HG02623 (cell line): ENCODE measurements around the gene EYA2.
"Not testable (repeated sequence)": the region's sequence is repeated elsewhere in the genome, so short reads cannot be mapped to it uniquely, and the experiment has no call there.

Source experiments
- ATAC-seq: cut with Tn5 transposase; IDR thresholded peaks from one replicate; pipeline ENCODE4 v1.9.1; 2021; ENCODE audit warnings: moderate library complexity; ENCODE audit not compliant: unreplicated experiment

The EYA2 gene

DNA sequence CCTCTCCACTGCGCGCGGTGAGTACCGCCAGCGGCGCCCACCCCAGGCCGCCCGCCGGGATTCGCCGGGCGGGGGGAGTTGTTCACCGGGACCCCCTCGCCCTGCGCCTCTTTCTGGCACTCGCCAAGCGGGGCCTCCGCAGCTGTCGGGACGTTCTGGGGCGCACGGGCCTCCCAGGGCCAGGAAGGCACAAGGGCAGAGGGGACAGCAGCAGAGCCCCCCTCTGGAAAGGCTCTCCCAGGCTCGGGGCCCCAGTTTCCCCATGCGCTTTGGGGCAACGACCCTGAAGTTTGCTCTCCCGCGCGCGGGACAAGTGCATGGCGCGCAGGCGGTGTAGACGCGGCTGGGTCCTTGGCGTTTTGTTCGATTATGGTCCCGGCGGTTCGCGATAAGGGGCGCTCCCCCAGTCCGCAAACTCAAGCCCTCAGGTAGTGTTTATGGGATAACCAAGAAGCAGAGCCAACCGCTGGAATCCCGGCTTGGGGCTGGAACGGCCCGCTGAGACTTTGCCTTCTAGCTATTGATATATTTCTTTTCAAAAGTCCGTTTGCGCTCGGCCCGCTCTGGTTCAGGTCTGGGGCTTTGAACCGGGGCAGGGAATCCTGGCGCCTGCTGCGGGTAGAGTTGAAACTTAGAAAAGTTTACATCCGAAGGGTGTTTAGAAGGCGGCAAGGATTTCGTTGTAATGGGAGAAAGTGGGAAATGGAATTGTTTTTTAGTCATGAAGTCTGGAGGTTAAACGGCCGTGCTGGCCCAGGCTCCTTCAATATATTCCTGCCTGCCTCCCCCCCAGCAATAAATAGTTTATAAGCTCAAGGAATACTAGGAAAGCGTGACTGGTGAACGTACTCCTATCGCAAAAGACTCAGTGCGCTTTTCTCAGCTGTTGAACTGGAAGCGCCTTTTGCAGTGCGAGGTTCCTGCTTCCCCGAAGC is 595 bp downstream of the EYA2 start:
- no peak for ATAC-seq

DNA sequence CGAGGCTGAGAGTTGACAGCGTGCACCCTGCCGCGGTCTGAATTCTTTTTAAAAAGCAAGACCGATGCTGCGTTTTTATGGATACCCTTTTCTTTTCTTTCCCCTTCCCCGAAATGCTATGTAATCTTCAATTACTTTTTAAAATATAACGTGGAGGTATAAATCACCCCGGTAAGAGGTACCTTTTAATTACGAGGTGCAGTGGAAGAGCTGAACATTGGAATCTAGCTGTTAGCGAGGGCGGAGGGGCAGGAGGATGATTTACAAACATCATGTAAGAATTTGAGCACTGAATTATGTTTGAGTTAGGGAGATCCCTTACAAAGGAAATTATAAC is 1.2 kb downstream of the EYA2 start:
- ATAC-seq = no peak

DNA sequence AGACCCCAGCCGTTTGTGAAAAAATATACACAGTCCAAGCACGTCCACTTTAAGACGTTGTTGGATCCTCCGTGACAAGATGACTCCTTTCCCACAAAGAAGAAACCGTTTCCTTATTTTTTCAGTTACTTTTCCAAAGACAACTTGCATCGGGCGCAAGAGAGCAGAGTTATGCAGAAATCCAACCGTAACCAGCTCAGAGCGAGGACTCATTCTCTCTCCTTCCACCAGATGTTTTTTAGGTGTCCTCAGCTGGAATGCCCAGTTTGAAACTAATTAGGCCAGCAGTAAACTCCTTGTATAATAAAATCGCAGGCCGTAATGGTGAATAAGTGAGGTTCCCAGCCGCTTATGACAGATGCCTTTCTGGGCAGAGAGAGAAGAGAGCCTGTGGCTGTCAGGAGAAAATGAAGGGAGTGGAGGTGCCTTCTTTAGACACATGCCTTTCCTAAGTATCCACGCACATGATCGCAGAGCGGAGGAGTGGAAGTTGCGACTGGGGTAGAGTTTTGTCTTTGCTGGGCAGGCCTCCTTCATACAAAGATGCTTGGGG is 2.8 kb downstream of the EYA2 start:
- no peak for ATAC-seq

DNA sequence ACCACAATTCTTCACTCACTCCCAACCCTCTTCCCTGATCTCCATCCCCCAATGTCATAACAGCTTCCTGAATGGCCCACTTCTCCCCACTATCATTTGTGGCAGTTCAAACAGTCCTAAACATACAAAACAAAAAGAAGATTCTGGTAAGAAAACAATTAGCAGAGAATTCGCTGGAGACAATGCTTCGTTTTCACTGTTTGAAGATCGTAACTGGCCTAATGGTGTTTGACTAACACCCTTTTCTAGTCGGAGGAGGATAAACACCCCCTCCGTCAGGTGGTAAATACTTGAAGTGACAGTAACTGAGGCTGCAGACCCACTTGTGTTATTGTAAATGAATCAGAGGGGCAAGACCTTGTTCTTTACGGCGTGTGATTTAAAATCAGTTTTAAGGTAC is 3.8 kb downstream of the EYA2 start:
- ATAC-seq = no peak

GRCh38 chr20:46899621-46900020 is 5.0 kb downstream of the EYA2 start:
- ATAC-seq = no peak

DNA sequence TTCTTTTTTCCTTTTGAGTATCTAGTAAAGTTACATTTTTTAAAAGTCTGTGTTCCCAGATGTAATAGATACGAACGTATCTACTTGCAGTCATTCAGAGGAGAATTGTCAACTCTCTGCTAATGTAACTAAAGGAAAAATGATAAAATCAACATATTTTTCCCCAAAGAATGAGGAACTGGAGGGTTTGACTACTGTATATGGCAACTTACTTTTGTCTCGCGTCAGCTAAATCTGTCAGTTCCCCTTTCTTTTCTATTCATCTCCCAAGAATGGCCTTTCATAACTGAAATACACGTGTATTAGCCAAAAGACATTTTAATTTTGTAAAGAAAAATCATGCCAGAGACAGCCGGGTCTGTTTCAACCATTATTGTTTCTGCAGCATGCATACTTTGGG is 5.4 kb downstream of the EYA2 start:
- ATAC-seq = no peak

DNA sequence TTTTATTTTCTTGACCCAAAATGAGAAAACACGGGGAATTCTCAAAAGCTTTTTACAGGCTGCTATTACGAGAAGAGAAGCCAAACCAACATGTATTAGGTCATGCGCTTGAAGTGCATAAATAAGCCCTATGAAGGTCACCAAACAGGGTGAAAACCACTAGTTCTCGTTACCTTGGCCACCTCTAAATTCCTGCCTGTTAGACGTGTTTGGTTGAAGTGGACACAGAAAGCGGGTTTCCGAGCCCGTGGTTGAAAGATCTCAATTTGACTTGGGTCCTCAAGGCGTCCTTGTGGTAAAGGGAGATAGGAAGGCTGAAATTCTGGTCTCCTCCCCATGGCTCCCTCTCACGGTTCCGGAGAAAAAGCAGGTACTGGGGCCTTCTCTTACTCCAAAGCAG is 6.2 kb downstream of the EYA2 start:
- ATAC-seq = no peak

- no peak for ATAC-seq
Measured at GRCh38 chr20:46901638-46902037, 7.0 kb downstream of the EYA2 start.

DNA sequence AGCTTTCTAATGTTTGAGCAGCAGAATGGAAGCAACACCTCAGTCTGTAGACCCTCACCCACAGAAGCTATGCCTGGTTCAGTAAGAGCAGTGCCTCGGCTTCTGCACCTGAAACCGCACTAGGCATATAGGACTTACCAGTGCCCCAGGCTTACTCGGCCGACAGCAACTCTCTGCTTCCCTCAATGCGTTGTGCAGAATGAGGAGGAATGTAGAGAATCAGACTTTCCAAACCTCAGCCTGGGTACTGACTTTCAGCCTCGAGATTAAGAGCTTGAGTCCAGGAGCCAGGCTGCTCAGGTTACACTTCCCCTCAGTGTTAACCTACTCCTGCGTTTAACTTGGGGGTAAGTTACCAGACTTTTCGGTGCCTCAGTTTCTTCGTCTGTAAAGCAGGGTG is 8.6 kb downstream of the EYA2 start:
- no peak for ATAC-seq

DNA sequence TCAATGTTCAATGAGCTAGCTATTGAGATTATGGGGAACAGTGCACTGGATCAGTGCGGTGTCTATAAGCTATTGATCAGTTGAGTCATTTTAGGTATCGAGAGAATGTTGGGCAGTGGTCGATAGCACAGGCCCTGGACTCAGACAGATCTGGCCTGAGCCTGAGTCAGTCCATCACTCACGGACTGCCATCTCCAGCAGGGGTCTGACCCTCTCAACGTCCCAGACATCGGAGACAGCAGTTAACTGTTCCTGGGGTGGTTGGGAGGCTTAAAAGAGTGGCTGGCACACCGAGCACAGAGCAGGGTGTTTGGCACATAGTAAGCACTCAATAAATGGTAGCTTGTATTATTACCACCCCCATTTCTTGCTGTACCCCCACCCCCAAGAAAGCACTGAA is 9.3 kb downstream of the EYA2 start:
- no peak for ATAC-seq

DNA sequence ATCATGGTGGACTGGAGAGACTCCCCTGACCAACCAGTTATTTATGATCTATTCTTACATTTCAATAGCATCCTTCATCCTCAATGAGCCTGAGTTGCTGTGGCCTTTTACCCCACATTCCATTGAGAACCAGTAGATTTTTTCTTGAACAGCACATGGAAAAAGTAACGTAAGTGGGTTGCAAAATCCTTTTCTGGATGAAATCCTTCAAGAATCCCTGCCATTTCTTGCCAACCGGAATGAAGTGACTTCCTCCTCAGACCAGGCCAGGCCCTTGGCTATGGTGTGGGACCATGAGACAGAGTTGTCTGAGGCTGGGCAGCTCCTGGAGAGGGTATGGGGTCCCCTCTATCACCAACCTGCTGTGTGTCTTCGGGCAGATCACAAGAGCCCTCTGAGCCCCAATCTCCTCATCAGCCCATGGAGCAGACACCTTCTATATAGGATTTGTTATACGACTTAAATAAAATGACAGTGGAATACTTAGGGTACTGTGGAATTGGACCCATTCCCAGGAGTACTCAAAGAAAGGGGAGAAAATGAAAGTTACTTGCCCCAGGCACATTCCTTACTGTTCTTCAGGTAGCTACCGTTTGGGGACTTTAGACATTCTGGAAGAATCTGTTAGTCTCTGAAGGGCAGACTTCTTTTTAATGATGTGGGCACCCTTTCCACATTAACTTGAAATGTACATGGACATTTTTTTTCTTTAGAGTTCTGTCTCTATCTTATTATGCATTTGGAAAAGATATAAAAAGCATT is 10.9 kb downstream of the EYA2 start:
- ATAC-seq = no peak

GRCh38 chr20:46913329-46914044 is 18.8 kb downstream of the EYA2 start:
- ATAC-seq = no peak

DNA sequence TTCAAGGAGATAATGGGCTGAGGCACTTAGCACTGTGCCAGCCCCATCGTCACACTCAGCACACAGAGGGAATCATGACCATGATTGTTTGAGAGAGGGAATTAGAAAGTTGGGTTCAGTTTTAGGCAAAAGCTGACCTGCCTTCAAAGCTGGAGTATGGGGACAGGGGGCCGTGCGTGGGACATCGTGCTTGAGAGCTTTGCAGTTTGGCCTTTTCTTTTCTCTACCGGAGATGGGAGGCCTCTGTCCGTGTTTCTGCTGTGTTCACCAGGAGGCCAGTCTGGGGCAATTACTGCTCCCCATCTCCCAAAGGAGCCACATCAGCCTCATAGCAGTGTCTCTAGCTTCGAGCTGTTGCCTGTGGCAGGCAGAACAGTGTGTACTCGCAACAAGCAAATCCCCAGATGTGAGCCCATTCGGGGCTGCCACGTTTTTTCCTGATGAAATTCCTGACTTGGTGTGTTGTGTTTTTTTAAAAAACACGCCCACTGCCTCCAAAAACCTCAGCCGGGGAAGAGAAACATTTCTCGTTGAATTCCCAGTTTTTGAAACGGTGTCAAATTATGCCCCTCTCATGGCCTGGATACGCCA is 20.2 kb downstream of the EYA2 start:
- no peak for ATAC-seq

GRCh38 chr20:46915575-46916257 is 21.1 kb downstream of the EYA2 start:
- no peak for ATAC-seq

GRCh38 chr20:46916258-46916603 is 21.6 kb downstream of the EYA2 start:
- ATAC-seq = no peak

DNA sequence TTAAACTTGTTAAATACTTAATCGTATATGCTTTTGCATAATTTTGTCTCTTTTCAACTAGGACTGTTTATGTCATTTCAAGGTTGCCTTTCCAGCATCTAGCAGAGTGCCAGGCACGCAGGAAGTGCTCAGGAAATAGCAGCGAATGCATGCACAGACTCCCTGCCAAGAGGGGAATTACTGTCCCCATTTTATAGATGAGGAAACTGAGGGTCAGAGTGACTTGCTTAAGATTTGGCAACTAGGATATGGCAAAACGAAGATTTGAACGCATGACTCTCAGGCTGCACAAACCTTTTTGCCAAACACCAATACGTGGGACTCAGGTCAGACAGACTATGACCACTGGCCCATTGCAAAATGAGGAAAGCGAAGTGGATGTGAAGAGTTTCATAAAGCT is 22.5 kb downstream of the EYA2 start:
- ATAC-seq = no peak

DNA sequence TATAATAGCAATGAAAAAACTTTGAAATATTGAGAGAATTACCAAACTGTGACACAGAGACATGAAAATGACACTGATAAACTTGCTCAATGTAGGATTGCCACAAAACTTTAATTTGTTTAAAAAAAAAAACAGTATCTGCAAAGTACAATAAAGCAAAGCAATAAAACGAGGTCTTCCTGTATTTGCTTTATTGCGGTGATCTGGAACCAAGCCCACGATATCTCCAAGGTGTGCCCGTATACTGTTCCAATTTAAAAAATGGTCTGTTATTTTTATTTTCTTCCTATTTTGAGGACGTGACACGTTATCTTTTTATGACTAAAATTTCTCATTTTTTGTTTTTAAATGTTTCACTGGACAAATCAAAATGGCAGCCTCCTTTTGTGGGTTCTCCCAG is 25.5 kb downstream of the EYA2 start:
- no peak for ATAC-seq

DNA sequence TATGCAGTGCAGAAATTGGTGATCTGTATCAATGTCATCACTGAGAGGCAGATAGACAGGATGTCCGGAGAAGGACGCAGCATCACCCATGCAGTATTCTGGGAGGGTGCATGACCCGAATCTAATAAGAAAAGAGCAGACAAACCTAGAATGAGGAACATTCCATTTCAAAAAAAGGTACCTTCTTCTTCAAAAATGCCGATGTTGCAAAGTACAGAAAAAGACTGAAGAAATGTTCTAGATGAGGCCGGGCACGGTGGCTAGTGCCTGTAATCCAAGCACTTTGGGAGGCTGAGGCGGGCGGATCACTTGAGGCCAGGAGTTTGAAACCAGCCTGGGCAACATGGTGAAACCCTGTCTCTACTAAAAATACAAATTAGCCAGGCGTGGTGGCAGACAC is 28.2 kb downstream of the EYA2 start:
- not testable (repeated sequence) for ATAC-seq

GRCh38 chr20:46923550-46923949 is 28.9 kb downstream of the EYA2 start:
- ATAC-seq = no peak

- no peak for ATAC-seq
Measured at GRCh38 chr20:46928580-46929132, 34.0 kb downstream of the EYA2 start.
